ENCODE data around the gene GPR63. TPM values are rescaled to one million over a fixed set of nuclear protein-coding genes. Genes with fewer than 3 reads are reported as not detected.

GPR63 gene
- total and polyA plus RNA-seq, 4 experiments from 2014 or later = 0.10 to 1.9 (median 1.0) TPM

Other genes with a start within 250 kb of the GPR63 start
- gene NDUFAF4, start 60.4 kb upstream of the GPR63 start, total RNA-seq = 10 to 100 TPM; 24.3 to 27.5 TPM
- 10 to 100 TPM; 47.8 to 67.8 TPM for gene NDUFAF4, start 60.4 kb upstream of the GPR63 start, polyA plus RNA-seq
- 1 to 10 TPM; 3.8 to 5.0 TPM for gene KLHL32, start 87.3 kb upstream of the GPR63 start, total RNA-seq
- gene KLHL32, start 87.3 kb upstream of the GPR63 start, polyA plus RNA-seq = 1 to 10 TPM; 2.0 to 2.6 TPM

Measured in CD4-positive, alpha-beta memory T cell (primary cell).